Kidney epithelial cell (primary cell): ENCODE data around the gene PPP1R27. TPM values are rescaled to one million over a fixed set of nuclear protein-coding genes. Genes with fewer than 3 reads are reported as not detected.

Experiments used
- DNase-seq: peaks from one replicate; pipeline ENCODE4 v3.0.0-alpha.2; 2010; ENCODE audit warnings: low read depth
- H3K27me3 ChIP-seq: 2 replicates; pipeline ENCODE4 v1.6.0; 2011; ENCODE audit warnings: low read length; ENCODE audit not compliant: control insufficient read depth, insufficient read depth
- H3K36me3 ChIP-seq: 2 replicates; pipeline ENCODE4 v1.5.1; 2011; ENCODE audit warnings: low read length; ENCODE audit not compliant: control insufficient read depth, insufficient read depth
- H3K4me3 ChIP-seq: 2 replicates; pipeline ENCODE4 v1.5.1; 2011; ENCODE audit warnings: low read depth, mild to moderate bottlenecking, control low read depth, low read length
- total RNA-seq: library from RNA; depleted of rRNA; stranded (reverse); fragments of >200 nt; gene quantifications from 2 replicates; pipeline ENCODE4 v1.2.3, GENCODE V29; 2015
- TF ChIP-seq, protein P1 (sequence below): IDR thresholded peaks from 2 replicates; pipeline ENCODE4 v1.5.1; 2011; ENCODE audit warnings: mild to moderate bottlenecking, moderate library complexity, low read length, control low read depth, inconsistent platforms; ENCODE audit not compliant: insufficient read depth, poor library complexity, severe bottlenecking

Gene PPP1R27
- total RNA-seq, 1 donor from 2014 or later = 0.38 TPM

DNA sequence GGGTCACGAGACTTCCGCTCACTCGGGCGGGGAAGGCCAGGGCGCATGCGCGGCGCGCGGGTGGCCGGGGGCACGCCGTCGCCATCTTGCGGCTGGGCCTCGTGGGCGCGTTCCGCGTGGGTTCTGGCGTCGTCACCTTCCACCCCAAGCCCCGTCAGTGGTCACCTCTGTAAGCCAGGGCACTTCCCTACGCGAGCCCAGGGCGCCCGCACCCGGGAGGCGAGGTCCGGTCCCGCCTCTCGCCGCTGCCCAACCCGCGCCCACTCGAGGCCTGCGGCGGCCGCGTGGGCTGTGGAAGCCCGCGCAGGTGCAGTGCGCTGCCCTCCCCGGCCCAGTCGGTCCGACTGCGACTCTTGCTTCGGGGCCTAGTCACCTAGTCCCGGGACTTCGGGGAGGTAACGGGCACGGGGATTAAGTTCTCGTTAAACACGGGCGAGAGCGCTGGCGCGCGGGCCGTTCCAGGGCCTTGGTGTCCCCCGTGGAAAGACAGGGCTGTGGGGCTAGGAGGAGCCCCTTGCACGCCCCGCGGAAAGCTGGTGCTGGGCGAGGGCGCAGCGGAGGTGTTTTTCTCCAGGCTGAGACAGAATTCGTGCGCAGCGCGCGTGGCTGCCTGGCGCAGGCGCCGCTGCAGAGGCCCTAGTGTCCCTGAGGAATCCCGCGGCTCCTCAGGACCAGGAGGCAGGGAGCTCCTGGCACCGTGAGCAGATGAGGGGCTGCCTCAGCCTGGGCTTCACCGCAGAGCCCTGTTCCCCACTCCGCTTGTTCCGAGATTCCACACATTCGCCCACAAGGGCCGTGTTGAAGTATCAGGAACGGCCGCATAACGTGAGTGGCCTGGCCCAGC, 36.8 kb upstream of the PPP1R27 start:
- Histone ChIP-seq H3K27me3 (no peaks in the 10 kb centered on the region), H3K36me3 (peaks cover 3% of the 10 kb centered on the region), H3K4me3 (peak overlapping the region; percentile 84)
- TF ChIP-seq, protein P1, sequence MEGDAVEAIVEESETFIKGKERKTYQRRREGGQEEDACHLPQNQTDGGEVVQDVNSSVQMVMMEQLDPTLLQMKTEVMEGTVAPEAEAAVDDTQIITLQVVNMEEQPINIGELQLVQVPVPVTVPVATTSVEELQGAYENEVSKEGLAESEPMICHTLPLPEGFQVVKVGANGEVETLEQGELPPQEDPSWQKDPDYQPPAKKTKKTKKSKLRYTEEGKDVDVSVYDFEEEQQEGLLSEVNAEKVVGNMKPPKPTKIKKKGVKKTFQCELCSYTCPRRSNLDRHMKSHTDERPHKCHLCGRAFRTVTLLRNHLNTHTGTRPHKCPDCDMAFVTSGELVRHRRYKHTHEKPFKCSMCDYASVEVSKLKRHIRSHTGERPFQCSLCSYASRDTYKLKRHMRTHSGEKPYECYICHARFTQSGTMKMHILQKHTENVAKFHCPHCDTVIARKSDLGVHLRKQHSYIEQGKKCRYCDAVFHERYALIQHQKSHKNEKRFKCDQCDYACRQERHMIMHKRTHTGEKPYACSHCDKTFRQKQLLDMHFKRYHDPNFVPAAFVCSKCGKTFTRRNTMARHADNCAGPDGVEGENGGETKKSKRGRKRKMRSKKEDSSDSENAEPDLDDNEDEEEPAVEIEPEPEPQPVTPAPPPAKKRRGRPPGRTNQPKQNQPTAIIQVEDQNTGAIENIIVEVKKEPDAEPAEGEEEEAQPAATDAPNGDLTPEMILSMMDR = no peak
- DNase-seq = peak; percentile 39

DNA sequence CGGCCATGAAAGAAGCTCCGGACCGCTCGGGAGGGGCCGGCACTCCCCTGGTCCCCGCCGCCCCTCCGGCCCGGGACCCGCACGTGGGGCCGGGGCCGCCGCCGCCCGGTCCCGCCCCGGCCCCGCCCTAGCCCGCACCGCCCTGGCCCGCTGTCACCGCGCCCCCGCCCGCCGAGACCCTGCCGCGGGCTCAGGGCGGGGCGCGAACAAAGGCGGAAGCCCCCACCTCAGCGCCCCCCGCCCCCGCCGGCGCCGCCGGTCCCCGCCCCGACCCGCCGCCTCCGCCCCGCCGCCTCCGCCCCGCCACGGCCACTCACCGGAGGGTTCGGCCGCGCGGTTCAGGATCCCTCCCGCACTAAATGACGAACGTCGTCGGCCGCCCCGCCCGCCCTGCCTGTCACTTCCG, 36.1 kb upstream of the PPP1R27 start, which contains the start of gene ARHGDIA:
Gene ARHGDIA, minus strand, starts transcription at position 357 of the 406 bp plus-strand sequence. CDS start 1,407 bp downstream, outside the sequence.
- peak within 1 kb of the TSS; percentile 84 for H3K4me3 ChIP-seq
- TF ChIP-seq, protein P1 = no peak
- peaks cover 3% of the 10 kb centered on the region for H3K36me3 ChIP-seq
- no peak for DNase-seq
- no peaks in the 10 kb centered on the region for H3K27me3 ChIP-seq

DNA sequence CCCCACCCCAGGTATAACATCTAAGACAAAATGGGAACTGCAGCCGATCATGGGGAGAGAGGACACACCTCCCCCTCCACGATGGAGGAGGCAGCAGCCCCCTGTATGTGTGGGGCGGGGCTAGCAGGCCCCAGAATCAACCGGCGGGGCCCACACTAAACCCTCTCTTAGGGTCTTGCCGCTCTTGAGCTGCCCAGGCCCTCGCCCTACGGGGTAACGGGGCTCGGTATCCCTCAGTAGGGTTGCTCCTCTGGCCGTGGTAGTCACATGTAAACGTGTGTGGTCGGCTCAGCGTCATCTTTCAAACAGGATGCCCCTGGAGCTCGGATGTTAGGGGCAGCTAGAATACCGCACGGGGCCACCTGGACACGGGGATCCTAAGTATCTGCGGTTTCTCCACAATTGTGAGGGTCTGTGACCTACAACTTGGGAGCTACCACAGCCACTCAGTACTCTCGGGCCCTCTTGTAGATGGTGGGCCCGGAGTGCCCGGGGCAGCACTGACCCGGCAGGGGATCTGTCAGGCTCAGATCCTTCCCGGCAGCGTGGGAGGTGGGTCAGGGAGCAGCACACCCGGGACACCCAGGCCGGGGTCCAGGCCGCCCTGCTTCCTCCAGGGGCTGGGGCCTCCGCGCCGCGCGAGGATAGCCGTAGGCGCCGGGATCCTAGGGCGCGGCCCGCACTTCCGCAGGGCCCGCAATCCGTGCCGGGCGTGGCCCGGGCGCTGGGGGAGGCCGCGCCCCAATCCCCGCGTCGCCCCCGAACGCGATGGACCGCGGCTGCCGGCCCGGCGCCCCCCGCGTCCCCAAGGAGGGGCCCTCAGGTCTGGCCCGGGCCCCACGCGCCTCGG, 35.5 kb upstream of the PPP1R27 start:
- TF ChIP-seq, protein P1 = no peak
- H3K4me3 ChIP-seq = peak overlapping the region; percentile 84
- H3K36me3 ChIP-seq = peaks cover 3% of the 10 kb centered on the region
- no peaks in the 10 kb centered on the region for H3K27me3 ChIP-seq
- DNase-seq = no peak

DNA sequence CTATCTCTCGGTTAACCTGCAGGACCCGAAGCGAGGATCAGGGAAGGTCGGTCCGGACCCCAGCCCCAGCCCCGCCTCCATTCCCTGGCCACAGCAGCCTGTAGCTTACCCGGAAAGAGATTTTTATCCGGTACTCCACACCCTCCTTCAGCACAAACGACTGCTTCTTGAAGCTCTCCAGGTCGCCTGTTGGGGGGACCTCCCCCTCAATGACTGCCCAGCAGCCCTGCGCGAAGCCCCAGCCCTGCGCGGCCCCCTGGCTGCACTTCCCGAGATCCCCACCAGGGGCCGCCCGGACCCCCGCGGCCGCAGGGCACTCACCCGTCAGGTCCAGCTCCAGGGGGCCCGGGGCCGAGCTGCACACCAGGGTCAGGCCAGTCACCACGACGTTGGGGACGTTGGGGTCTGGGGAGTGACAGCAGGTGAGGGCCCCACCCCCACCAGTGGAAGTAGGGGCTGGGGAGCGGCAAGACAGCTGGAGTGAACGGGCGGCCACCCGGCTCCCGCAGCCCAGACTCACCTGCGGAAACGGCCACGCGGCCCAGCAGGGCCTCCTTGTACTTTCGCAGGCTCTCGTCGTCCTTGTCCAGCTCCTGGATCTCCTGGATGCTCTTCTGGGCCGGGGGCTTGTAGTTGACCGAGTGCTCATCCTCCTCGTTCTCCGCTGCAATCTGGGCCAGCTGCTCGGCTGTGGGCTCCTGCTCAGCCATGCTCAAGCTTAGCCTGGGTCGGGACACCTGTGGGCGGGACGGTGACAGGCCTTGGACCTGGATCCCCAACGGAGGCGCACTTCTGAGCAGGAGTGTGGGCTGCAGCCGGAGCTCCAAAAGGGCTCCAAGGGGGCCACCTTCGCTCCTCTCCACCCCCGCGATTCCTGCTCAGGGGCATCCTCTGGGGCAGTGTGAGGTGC, 34.6 kb upstream of the PPP1R27 start:
- DNase-seq = no peak

More for the DNA sequence above, 34.6 kb upstream of the PPP1R27 start:
- Histone ChIP-seq H3K27me3 (no peaks in the 10 kb centered on the region), H3K36me3 (peaks cover 3% of the 10 kb centered on the region), H3K4me3 (peak overlapping the region; percentile 84)
- TF ChIP-seq, protein P1 = peak; percentile 83
